ENCODE data around the gene MAST4.
A peak's percentile ranks its signal among the peaks of the same experiment; 100 is the strongest.

MAST4 gene

GRCh38 chr5:67053229-67053628 lies 457.0 kb downstream of the MAST4 start:
- DNase-seq, result no peak

GRCh38 chr5:67058998-67059743 lies 463.0 kb downstream of the MAST4 start:
- no peak for DNase-seq

- DNase-seq, result no peak
These were observed 463.7 kb downstream of the MAST4 start for GRCh38 chr5:67059744-67060490.

GRCh38 chr5:67061511-67061910 lies 465.3 kb downstream of the MAST4 start:
- DNase-seq, result no peak

- no peak for DNase-seq
These were observed 466.9 kb downstream of the MAST4 start for GRCh38 chr5:67063055-67063454.

- no peak for DNase-seq
These were observed 467.6 kb downstream of the MAST4 start for GRCh38 chr5:67063791-67064190.

- DNase-seq, result peak in 1 of 2 donors; percentile 10
These were observed 469.0 kb downstream of the MAST4 start for GRCh38 chr5:67065237-67065636.

- no peak for DNase-seq
These were observed 469.5 kb downstream of the MAST4 start for GRCh38 chr5:67065696-67066095.

- no peak for DNase-seq
These were observed 470.6 kb downstream of the MAST4 start for GRCh38 chr5:67066815-67067214.

GRCh38 chr5:67073045-67073680 lies 477.0 kb downstream of the MAST4 start:
- DNase-seq, result no peak

- no peak for DNase-seq
These were observed 481.1 kb downstream of the MAST4 start for GRCh38 chr5:67077296-67077695.

GRCh38 chr5:67081261-67081660 lies 485.1 kb downstream of the MAST4 start:
- DNase-seq, result no peak

GRCh38 chr5:67082941-67083340 lies 486.7 kb downstream of the MAST4 start:
- no peak for DNase-seq

GRCh38 chr5:67085616-67086015 lies 489.4 kb downstream of the MAST4 start:
- DNase-seq, result no peak

- no peak for DNase-seq
These were observed 493.1 kb downstream of the MAST4 start for GRCh38 chr5:67089200-67089725.

GRCh38 chr5:67090040-67090439 lies 493.8 kb downstream of the MAST4 start:
- no peak for DNase-seq

- no peak for DNase-seq
These were observed 494.4 kb downstream of the MAST4 start for GRCh38 chr5:67090593-67090992.

- DNase-seq, result no peak
These were observed 496.3 kb downstream of the MAST4 start for GRCh38 chr5:67092535-67092934.

GRCh38 chr5:67093279-67093678 lies 497.1 kb downstream of the MAST4 start:
- DNase-seq, result no peak

- no peak for DNase-seq
These were observed 498.5 kb downstream of the MAST4 start for GRCh38 chr5:67094476-67095300.

- DNase-seq, result no peak
These were observed 499.4 kb downstream of the MAST4 start for GRCh38 chr5:67095346-67096171.

GRCh38 chr5:67098656-67099055 lies 502.5 kb downstream of the MAST4 start:
- no peak for DNase-seq

Data from stimulated activated CD4-positive, alpha-beta T cell treated with anti-CD3 and anti-CD28 coated beads, Interleukin-2, amount 100 ng/mL, for 48 hours (primary cell).